DMS153 (cell line): ENCODE results near the gene FHIP1A.

ENCODE experiments used
- DNase-seq: peaks from one replicate; lab custom pipeline; 2025; lab: John Stamatoyannopoulos, UW

The FHIP1A gene

GRCh38 chr4:151458148-151458547 is 49.2 kb downstream of the FHIP1A start:
- no peak for DNase-seq
